ENCODE data around the gene ZNF302. TPM values are rescaled to one million over a fixed set of nuclear protein-coding genes. Genes with fewer than 3 reads are reported as not detected.
A peak's percentile ranks its signal among the peaks of the same experiment; 100 is the strongest.
"Not testable (repeated sequence)": the region's sequence is repeated elsewhere in the genome, so short reads cannot be mapped to it uniquely, and the experiment has no call there.

Gene ZNF302
- total RNA-seq, 4 donors from 2014 or later: 6.0 to 23.5 (median 6.2) TPM

- Histone ChIP-seq H3K27ac (no peak overlapping the region), H3K27me3 (no peaks in the 10 kb centered on the region), H3K4me1 (peaks cover 0 to 21% (median 0%) of the 10 kb centered on the region in 3 donors), H3K36me3 (no peaks in the 10 kb centered on the region), H3K4me3 (no peak overlapping the region), H3K9me3 (no peaks in the 10 kb centered on the region)
- WGBS, 2 donors: 96 to 100% methylated on average over 6 to 11 of the region's 25 CpGs
- no peak for TF ChIP-seq POLR2A (IDR thresholded peaks at IDR 0.05)
- TF ChIP-seq, protein P1, sequence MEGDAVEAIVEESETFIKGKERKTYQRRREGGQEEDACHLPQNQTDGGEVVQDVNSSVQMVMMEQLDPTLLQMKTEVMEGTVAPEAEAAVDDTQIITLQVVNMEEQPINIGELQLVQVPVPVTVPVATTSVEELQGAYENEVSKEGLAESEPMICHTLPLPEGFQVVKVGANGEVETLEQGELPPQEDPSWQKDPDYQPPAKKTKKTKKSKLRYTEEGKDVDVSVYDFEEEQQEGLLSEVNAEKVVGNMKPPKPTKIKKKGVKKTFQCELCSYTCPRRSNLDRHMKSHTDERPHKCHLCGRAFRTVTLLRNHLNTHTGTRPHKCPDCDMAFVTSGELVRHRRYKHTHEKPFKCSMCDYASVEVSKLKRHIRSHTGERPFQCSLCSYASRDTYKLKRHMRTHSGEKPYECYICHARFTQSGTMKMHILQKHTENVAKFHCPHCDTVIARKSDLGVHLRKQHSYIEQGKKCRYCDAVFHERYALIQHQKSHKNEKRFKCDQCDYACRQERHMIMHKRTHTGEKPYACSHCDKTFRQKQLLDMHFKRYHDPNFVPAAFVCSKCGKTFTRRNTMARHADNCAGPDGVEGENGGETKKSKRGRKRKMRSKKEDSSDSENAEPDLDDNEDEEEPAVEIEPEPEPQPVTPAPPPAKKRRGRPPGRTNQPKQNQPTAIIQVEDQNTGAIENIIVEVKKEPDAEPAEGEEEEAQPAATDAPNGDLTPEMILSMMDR (IDR thresholded peaks at IDR 0.05): no peak
- intact Hi-C loops (cut with DNase I): no loop called here
- DNase-seq: no peak
These were observed 11.1 kb upstream of the ZNF302 start for GRCh38 chr19:34666200-34666957.

DNA sequence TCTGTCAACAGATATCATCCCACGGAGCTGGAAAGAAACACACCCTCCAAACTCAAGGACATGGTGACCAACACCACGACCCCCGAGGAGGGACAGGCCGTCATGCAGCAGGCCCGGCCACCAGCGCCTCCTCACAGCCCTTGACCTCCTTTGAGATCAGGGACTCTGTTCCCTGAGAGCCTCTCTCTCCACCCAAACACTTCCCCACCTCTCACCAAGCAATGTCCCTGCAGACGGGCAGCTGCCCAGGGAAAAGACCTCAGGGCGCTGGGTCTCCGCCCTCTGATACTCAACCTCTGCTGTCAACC is 10.6 kb upstream of the ZNF302 start:
- H3K27ac ChIP-seq: peak overlapping the region in 2 of 4 donors; percentile 55 to 73

DNA sequence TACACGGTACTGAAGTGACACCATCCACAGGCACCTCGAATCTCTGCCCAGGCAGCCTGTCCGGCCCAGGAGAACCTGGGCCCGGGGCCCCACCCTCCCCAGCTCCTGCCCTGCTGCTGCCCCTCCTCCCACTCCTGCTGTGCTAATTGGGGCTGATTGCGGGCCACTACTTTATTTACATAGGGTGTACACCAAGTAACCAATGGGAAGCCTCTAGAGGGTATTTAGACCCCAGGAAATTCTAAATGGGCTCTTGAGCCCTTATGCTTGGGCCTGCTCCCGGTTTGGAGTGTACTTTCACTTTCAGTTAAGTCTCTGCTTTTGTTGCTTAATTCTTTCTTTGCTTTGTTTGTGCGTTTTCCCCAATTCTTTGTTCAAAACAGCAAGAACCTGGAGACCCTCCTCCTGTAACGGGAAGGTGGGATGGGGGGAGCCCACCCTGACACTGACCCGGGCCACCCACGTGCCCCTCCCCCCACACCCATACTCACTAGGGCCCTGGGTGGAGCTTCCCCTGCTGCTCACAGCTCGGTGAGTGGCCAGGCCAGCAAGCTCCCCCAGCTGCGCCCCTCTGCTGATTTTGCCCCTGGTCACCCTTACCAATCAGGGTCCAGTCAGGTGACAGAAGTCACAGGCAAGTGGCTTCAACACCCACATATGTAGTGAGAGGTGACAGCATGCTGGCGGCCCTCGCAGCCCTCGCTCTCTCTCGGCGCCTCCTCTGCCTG is 10.0 kb upstream of the ZNF302 start:
- peak overlapping the region; percentile 28 to 64 (median 41) for H3K4me3 ChIP-seq
- intact Hi-C loops (cut with DNase I): no loop called here
- 31 to 49% methylated on average over 9 to 10 of the region's 17 CpGs for WGBS, 2 donors
- no peaks in the 10 kb centered on the region for H3K36me3 ChIP-seq
- H3K27ac ChIP-seq: peak overlapping the region; percentile 42 to 73 (median 57)
- DNase-seq: no peak
- H3K4me1 ChIP-seq: peaks cover 0 to 21% (median 0%) of the 10 kb centered on the region in 3 donors
- no peaks in the 10 kb centered on the region for H3K9me3 ChIP-seq
- TF ChIP-seq, protein P1 (IDR thresholded peaks at IDR 0.05): no peak
- TF ChIP-seq POLR2A (IDR thresholded peaks at IDR 0.05): no peak
- H3K27me3 ChIP-seq: no peaks in the 10 kb centered on the region

More for the DNA sequence above, 10.6 kb upstream of the ZNF302 start:
- H3K9me3 ChIP-seq: no peaks in the 10 kb centered on the region
- no peaks in the 10 kb centered on the region for H3K36me3 ChIP-seq
- no peak for TF ChIP-seq POLR2A (IDR thresholded peaks at IDR 0.05)
- TF ChIP-seq, protein P1 (IDR thresholded peaks at IDR 0.05): no peak
- H3K4me3 ChIP-seq: peak overlapping the region; percentile 28 to 64 (median 41)
- no peaks in the 10 kb centered on the region for H3K27me3 ChIP-seq
- peaks cover 0 to 21% (median 0%) of the 10 kb centered on the region in 3 donors for H3K4me1 ChIP-seq
- 67 to 81% methylated on average over 5 to 6 of the region's 9 CpGs for WGBS, 2 donors
- intact Hi-C loops (cut with DNase I): no loop called here
- no peak for DNase-seq

- H3K27me3 ChIP-seq; H3K9me3 ChIP-seq; H3K36me3 ChIP-seq; DNase-seq; H3K27ac ChIP-seq; intact Hi-C loops (cut with DNase I): not testable (repeated sequence)
- 99% methylated on average over 14 of the region's 36 CpGs; no CpG with 5 or more reads in 1 of the 2 donors for WGBS, 2 donors
- H3K4me3 ChIP-seq: peak overlapping the region in 2 of 4 donors; percentile 40 to 64
- H3K4me1 ChIP-seq: peaks cover 0 to 21% (median 0%) of the 10 kb centered on the region in 3 donors
These were observed 9.3 kb upstream of the ZNF302 start for GRCh38 chr19:34668077-34668689.

GRCh38 chr19:34668690-34669089 is 8.8 kb upstream of the ZNF302 start:
- H3K4me1 ChIP-seq: peaks cover 0 to 21% (median 0%) of the 10 kb centered on the region in 3 donors
- H3K9me3 ChIP-seq; H3K4me3 ChIP-seq; H3K27ac ChIP-seq; H3K27me3 ChIP-seq; intact Hi-C loops (cut with DNase I); DNase-seq; H3K36me3 ChIP-seq: not testable (repeated sequence)
- WGBS, 2 donors: 77 to 82% methylated on average over 2 to 5 of the region's 5 CpGs

DNA sequence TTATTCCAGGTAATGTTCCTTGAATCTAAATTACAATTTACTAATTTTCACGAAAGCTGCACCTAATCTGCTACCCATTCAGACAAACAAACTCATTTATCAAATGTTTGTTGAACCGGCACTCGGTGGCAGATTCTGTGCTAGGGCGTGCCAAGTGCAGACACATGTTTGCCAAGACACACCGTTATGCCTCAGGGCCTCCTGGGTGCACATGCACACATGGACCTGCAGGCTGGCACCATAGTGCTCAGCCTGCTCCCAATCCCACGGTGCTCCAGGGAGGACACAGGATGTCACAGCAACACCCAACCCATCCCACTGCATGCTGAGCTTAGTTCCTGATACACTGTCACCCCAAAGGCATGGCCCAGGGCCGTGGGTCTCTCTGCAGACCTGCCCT is 8.2 kb upstream of the ZNF302 start:
- Histone ChIP-seq H3K4me1 (peaks cover 0 to 21% (median 0%) of the 10 kb centered on the region in 3 donors), H3K27me3 (no peaks in the 10 kb centered on the region), H3K4me3 (no peak overlapping the region), H3K36me3 (no peaks in the 10 kb centered on the region), H3K9me3 (no peaks in the 10 kb centered on the region), H3K27ac (no peak overlapping the region)
- 36 to 67% methylated on average over 6 of the region's 7 CpGs for WGBS, 2 donors
- intact Hi-C loops (cut with DNase I): no loop called here
- TF ChIP-seq, protein P1 (IDR thresholded peaks at IDR 0.05): no peak
- TF ChIP-seq POLR2A (IDR thresholded peaks at IDR 0.05): no peak
- no peak for DNase-seq
